Activated CD8-positive, alpha-beta T cell treated with anti-CD3 and anti-CD28 coated beads, Interleukin-2, amount 10 ng/mL, durations not matched to agents 7 days and 5 days (primary cell): Measurements from ENCODE around the gene STIL. TPM values are rescaled to one million over a fixed set of nuclear protein-coding genes. Genes with fewer than 3 reads are reported as not detected.

Experiments used
- ATAC-seq: fragments of 150-1000 bp; cut with Tn5 transposase; one replicate; pipeline ENCODE4 v1.10.0; 2021; ENCODE audit warnings: moderate library complexity
- CTCF ChIA-PET: fragments of 350-600 bp; sonication (Branson Sonifier 250); formaldehyde crosslinking; loops from one replicate; lab custom pipeline; 2021; ENCODE audit warnings: antibody characterized with exemption; lab: Charles Lee
- POLR2A ChIA-PET: fragments of 350-600 bp; sonication (Branson Sonifier 250); formaldehyde crosslinking; loops from one replicate; lab custom pipeline; 2021; ENCODE audit warnings: antibody characterized with exemption; lab: Charles Lee
- DNase-seq: peaks from one replicate; pipeline ENCODE4 v3.0.0-alpha.2; 2020
- H3K27ac Mint-ChIP-seq: one replicate; pipeline ENCODE4 v1.8.0; 2021; ENCODE audit warnings: mild to moderate bottlenecking, mixed read lengths
- H3K27me3 Mint-ChIP-seq: one replicate; pipeline ENCODE4 v1.8.0; 2021; ENCODE audit warnings: low read depth, mixed read lengths
- H3K36me3 Mint-ChIP-seq: one replicate; pipeline ENCODE4 v1.8.0; 2021; ENCODE audit warnings: low read depth, mixed read lengths
- H3K4me1 Mint-ChIP-seq: one replicate; pipeline ENCODE4 v1.8.0; 2021; ENCODE audit warnings: low read depth, mixed read lengths
- H3K4me3 Mint-ChIP-seq: one replicate; pipeline ENCODE4 v1.8.0; 2021; ENCODE audit warnings: mild to moderate bottlenecking, mixed read lengths
- H3K9me3 Mint-ChIP-seq: one replicate; pipeline ENCODE4 v1.8.0; 2022; ENCODE audit warnings: mixed read lengths; ENCODE audit not compliant: insufficient read depth
- total RNA-seq, 2 experiments: library from RNA; stranded (reverse); gene quantifications; one replicate each; pipeline ENCODE4 v1.2.3, GENCODE V29; 2021

The STIL gene
- total RNA-seq, 2 experiments from 2014 or later, result 48.0 to 50.1 TPM

- DNase-seq (peak; percentile 78), ATAC-seq (peak; percentile 89)
- Mint-ChIP-seq H3K4me3 (peak overlapping the region; percentile 92), H3K4me1 (peaks cover 15% of the 10 kb centered on the region), H3K27me3 (no peaks in the 10 kb centered on the region), H3K27ac (peak overlapping the region; percentile 91), H3K36me3 (peaks cover 6% of the 10 kb centered on the region), H3K9me3 (no peaks in the 10 kb centered on the region)
- CTCF ChIA-PET, result interaction anchor here (0.7 to 3.0 kb wide), 11 partner anchors 9 to 376 kb away, joined by 3 to 13 read pairs (median 4); partner anchors contain the start of genes FOXD2 and STIL
- POLR2A ChIA-PET, result interaction anchor here (0.8 to 2.9 kb wide), 5 partner anchors 10 to 155 kb away, joined by 3 to 31 read pairs (median 11); partner anchors contain the start of gene STIL
These were observed 20.2 kb upstream of the STIL start for GRCh38 chr1:47333922-47334764.

- Mint-ChIP-seq H3K4me1 (peaks cover 15% of the 10 kb centered on the region), H3K27me3 (no peaks in the 10 kb centered on the region)
These were observed 19.6 kb upstream of the STIL start, which contains the start of gene CMPK1 for GRCh38 chr1:47333578-47333921. TSS of gene CMPK1 (plus strand) at chr1:47333790. CDS start at chr1:47333946, 156 bp downstream.

GRCh38 chr1:47332779-47333577, 19.0 kb upstream of the STIL start:
- Mint-ChIP-seq H3K36me3 (peaks cover 2% of the 10 kb centered on the region), H3K27ac (no peak overlapping the region), H3K27me3 (no peaks in the 10 kb centered on the region), H3K4me3 (no peak overlapping the region), H3K4me1 (peaks cover 12% of the 10 kb centered on the region), H3K9me3 (no peaks in the 10 kb centered on the region)
- ChIA-PET CTCF (interaction anchor here (0.7 to 3.0 kb wide), 11 partner anchors 8 to 377 kb away, joined by 3 to 13 read pairs (median 4); partner anchors contain the start of genes FOXD2 and STIL), POLR2A (interaction anchor here (0.8 to 2.9 kb wide), 5 partner anchors 9 to 154 kb away, joined by 3 to 31 read pairs (median 11); partner anchors contain the start of gene STIL)
- DNase-seq, result no peak
- no peak for ATAC-seq

More at GRCh38 chr1:47333578-47333921, 19.6 kb upstream of the STIL start, which contains the start of gene CMPK1:
- Mint-ChIP-seq H3K9me3 (no peaks in the 10 kb centered on the region), H3K36me3 (peaks cover 5% of the 10 kb centered on the region), H3K27ac (peak within 1 kb of the TSS; percentile 91), H3K4me3 (peak within 1 kb of the TSS; percentile 92)
- CTCF ChIA-PET, result interaction anchor here (1.0 to 3.0 kb wide), 9 partner anchors 8 to 377 kb away, joined by 3 to 13 read pairs (median 7); partner anchors contain the start of genes FOXD2 and STIL
- DNase-seq (peak; percentile 85), ATAC-seq (peak; percentile 78)
- POLR2A ChIA-PET, result interaction anchor here (0.8 to 2.9 kb wide), 5 partner anchors 9 to 154 kb away, joined by 3 to 31 read pairs (median 11); partner anchors contain the start of gene STIL

- ATAC-seq (no peak), DNase-seq (no peak)
- no peak overlapping the region for H3K27ac Mint-ChIP-seq
- H3K4me3 Mint-ChIP-seq, result no peak overlapping the region
- CTCF ChIA-PET, result interaction anchor here (0.7 to 0.9 kb wide), 2 partner anchors 14 to 105 kb away, joined by 3 read pairs; no protein-coding TSS in a partner anchor
- peaks cover 2% of the 10 kb centered on the region for H3K36me3 Mint-ChIP-seq
- no peaks in the 10 kb centered on the region for H3K9me3 Mint-ChIP-seq
- peaks cover 12% of the 10 kb centered on the region for H3K4me1 Mint-ChIP-seq
- H3K27me3 Mint-ChIP-seq, result no peaks in the 10 kb centered on the region
- POLR2A ChIA-PET, result interaction anchor here (0.6 kb wide), 1 partner anchor 750 kb away, joined by 3 read pairs; no protein-coding TSS in a partner anchor
These were observed 17.9 kb upstream of the STIL start for GRCh38 chr1:47331875-47332274.

GRCh38 chr1:47330212-47330611, 16.3 kb upstream of the STIL start:
- POLR2A ChIA-PET, result interaction anchor here (0.6 kb wide), 1 partner anchor 9 kb away, joined by 3 read pairs; no protein-coding TSS in a partner anchor
- ATAC-seq (no peak), DNase-seq (no peak)
- H3K4me1 Mint-ChIP-seq, result peaks cover 6% of the 10 kb centered on the region
- peaks cover 2% of the 10 kb centered on the region for H3K36me3 Mint-ChIP-seq
- H3K4me3 Mint-ChIP-seq, result no peak overlapping the region
- CTCF ChIA-PET, result interaction anchor here (0.7 to 1.0 kb wide), 3 partner anchors 9 to 138 kb away, joined by 3 to 4 read pairs (median 3); no protein-coding TSS in a partner anchor
- no peak overlapping the region for H3K27ac Mint-ChIP-seq
- H3K9me3 Mint-ChIP-seq, result no peaks in the 10 kb centered on the region
- no peaks in the 10 kb centered on the region for H3K27me3 Mint-ChIP-seq

GRCh38 chr1:47328992-47329391, 15.0 kb upstream of the STIL start:
- no peak for DNase-seq
- H3K4me1 Mint-ChIP-seq, result no peaks in the 10 kb centered on the region
- ATAC-seq, result no peak
- H3K27me3 Mint-ChIP-seq, result no peaks in the 10 kb centered on the region
- H3K36me3 Mint-ChIP-seq, result no peaks in the 10 kb centered on the region
- no peak overlapping the region for H3K4me3 Mint-ChIP-seq
- ChIA-PET CTCF (no interaction called here), POLR2A (interaction anchor here (1.0 kb wide), 1 partner anchor 15 kb away, joined by 3 read pairs; the partner anchor contains the start of gene STIL)
- H3K9me3 Mint-ChIP-seq, result no peaks in the 10 kb centered on the region
- no peak overlapping the region for H3K27ac Mint-ChIP-seq

GRCh38 chr1:47326271-47326670, 12.3 kb upstream of the STIL start:
- Mint-ChIP-seq H3K4me1 (no peaks in the 10 kb centered on the region), H3K27ac (no peak overlapping the region), H3K36me3 (no peaks in the 10 kb centered on the region), H3K9me3 (no peaks in the 10 kb centered on the region), H3K27me3 (no peaks in the 10 kb centered on the region), H3K4me3 (no peak overlapping the region)
- ATAC-seq, result no peak
- POLR2A ChIA-PET, result no interaction called here
- DNase-seq, result no peak
- CTCF ChIA-PET, result interaction anchor here (1.6 kb wide), 1 partner anchor 64 kb away, joined by 3 read pairs; no protein-coding TSS in a partner anchor

- Mint-ChIP-seq H3K27ac (no peak overlapping the region), H3K9me3 (no peaks in the 10 kb centered on the region), H3K36me3 (no peaks in the 10 kb centered on the region), H3K27me3 (no peaks in the 10 kb centered on the region), H3K4me3 (no peak overlapping the region), H3K4me1 (no peaks in the 10 kb centered on the region)
- ATAC-seq (no peak), DNase-seq (no peak)
- POLR2A ChIA-PET, result interaction anchor here (1.5 to 2.6 kb wide), 2 partner anchors 8 to 12 kb away, joined by 6 to 11 read pairs; partner anchors contain the start of genes CMPK1 and STIL
- CTCF ChIA-PET, result interaction anchor here (1.0 to 2.6 kb wide), 4 partner anchors 8 to 63 kb away, joined by 3 to 12 read pairs (median 3); partner anchors contain the start of genes CMPK1 and STIL
These were observed 11.6 kb upstream of the STIL start for GRCh38 chr1:47325528-47325927.

- no peak for ATAC-seq
- ChIA-PET POLR2A (interaction anchor here (0.7 to 2.6 kb wide), 3 partner anchors 9 to 17 kb away, joined by 4 to 11 read pairs (median 6); partner anchors contain the start of genes CMPK1 and STIL), CTCF (interaction anchor here (1.0 to 3.5 kb wide), 5 partner anchors 8 to 401 kb away, joined by 3 to 13 read pairs (median 4); partner anchors contain the start of genes CMPK1 and STIL)
- Mint-ChIP-seq H3K27me3 (no peaks in the 10 kb centered on the region), H3K36me3 (no peaks in the 10 kb centered on the region), H3K4me3 (no peak overlapping the region), H3K4me1 (no peaks in the 10 kb centered on the region), H3K27ac (no peak overlapping the region), H3K9me3 (no peaks in the 10 kb centered on the region)
- DNase-seq, result no peak
These were observed 10.7 kb upstream of the STIL start for GRCh38 chr1:47324682-47325081.

- Mint-ChIP-seq H3K27me3 (no peaks in the 10 kb centered on the region), H3K9me3 (no peaks in the 10 kb centered on the region), H3K36me3 (no peaks in the 10 kb centered on the region), H3K27ac (no peak overlapping the region), H3K4me1 (no peaks in the 10 kb centered on the region), H3K4me3 (no peak overlapping the region)
- ATAC-seq, result no peak
- no peak for DNase-seq
- ChIA-PET CTCF (interaction anchor here (1.2 to 3.5 kb wide), 3 partner anchors 9 to 402 kb away, joined by 4 to 13 read pairs (median 12); partner anchors contain the start of genes CMPK1 and STIL), POLR2A (interaction anchor here (0.6 to 2.6 kb wide), 3 partner anchors 9 to 877 kb away, joined by 3 to 11 read pairs (median 4); partner anchors contain the start of genes CMPK1 and STIL)
These were observed 9.7 kb upstream of the STIL start for GRCh38 chr1:47323599-47324031.
